ENCODE results near the gene SPRR2F. TPM values are rescaled to one million over a fixed set of nuclear protein-coding genes. Genes with fewer than 3 reads are reported as not detected.

The SPRR2F gene
- total and polyA plus RNA-seq, 9 of the 15 experiments (the other 6 are each of a cell fraction or from before 2014, with no cell fraction given): 0.22 to 2.0 (median 0.41) TPM; not detected in 4

- TF ChIP-seq ZBTB40 (IDR thresholded peaks at IDR 0.05): no peak
- TF ChIP-seq ZBTB40 (CRISPR knock-in tag; IDR thresholded peaks at IDR 0.05): no peak
- no peak for TF ChIP-seq GATAD2A (IDR thresholded peaks at IDR 0.05)
- TF ChIP-seq HLTF (IDR thresholded peaks at IDR 0.05): no peak
- TF ChIP-seq PREB (CRISPR knock-in tag; IDR thresholded peaks at IDR 0.05): no peak
Measured at GRCh38 chr1:153133267-153133666, 20.0 kb upstream of the SPRR2F start (continued).

Data from K562 (cell line).